Caco-2 (cell line): ENCODE data around the gene IDUA. TPM values are rescaled to one million over a fixed set of nuclear protein-coding genes. Genes with fewer than 3 reads are reported as not detected.

Experiments used
- BruUV-seq: library from RNA; stranded (reverse); fragments of 400-500 nt; replicated peaks from 2 replicates; lab custom pipeline; 2021; lab: Mats Ljungman, UMichigan
- CTCF ChIA-PET: fragments of 300-600 bp; sonication (Branson Sonifier 250); formaldehyde crosslinking; loops from one replicate; lab custom pipeline; 2022; ENCODE audit warnings: antibody characterized with exemption; lab: Charles Lee
- POLR2A ChIA-PET: fragments of 300-600 bp; sonication (Branson Sonifier 250); formaldehyde crosslinking; loops from one replicate; lab custom pipeline; 2022; ENCODE audit warnings: antibody characterized with exemption; lab: Charles Lee
- DNase-seq, 2 experiments: peaks; one replicate each; pipeline versions ENCODE4 v3.0.0 to v3.0.0-alpha.2; 2020 to 2022
- H3K27me3 ChIP-seq: replicated peaks from 2 replicates; pipeline ENCODE4 v1.6.0; 2011; ENCODE audit warnings: low read length; ENCODE audit not compliant: control insufficient read depth, insufficient read depth
- H3K36me3 ChIP-seq: 2 replicates; pipeline ENCODE4 v1.5.1; 2011; ENCODE audit warnings: low read length; ENCODE audit not compliant: control insufficient read depth, insufficient read depth
- H3K4me1 ChIP-seq: fragments of 250-450 bp; sonication (Bioruptor Pico); 2 replicates; pipeline ENCODE4 v1.5.1; 2020; ENCODE audit warnings: mild to moderate bottlenecking
- H3K4me3 ChIP-seq: 2 replicates; pipeline ENCODE4 v1.5.1; 2011; ENCODE audit warnings: low read depth, mild to moderate bottlenecking, control low read depth, low read length
- H3K9me3 ChIP-seq: fragments of 250-450 bp; sonication (Bioruptor Pico); 2 replicates; pipeline ENCODE4 v1.5.1; 2020; ENCODE audit warnings: mild to moderate bottlenecking, moderate library complexity
- H3K27ac Mint-ChIP-seq: one replicate; pipeline ENCODE4 v1.8.0; 2022; ENCODE audit warnings: mixed read lengths; ENCODE audit not compliant: unreplicated experiment
- H3K27me3 Mint-ChIP-seq: one replicate; pipeline ENCODE4 v1.8.0; 2022; ENCODE audit warnings: mixed read lengths; ENCODE audit not compliant: insufficient read depth, unreplicated experiment
- H3K36me3 Mint-ChIP-seq: one replicate; pipeline ENCODE4 v1.8.0; 2022; ENCODE audit warnings: mild to moderate bottlenecking, mixed read lengths; ENCODE audit not compliant: insufficient read depth, unreplicated experiment
- H3K4me1 Mint-ChIP-seq: one replicate; pipeline ENCODE4 v1.8.0; 2022; ENCODE audit warnings: low read depth, mixed read lengths; ENCODE audit not compliant: unreplicated experiment
- H3K4me3 Mint-ChIP-seq: one replicate; pipeline ENCODE4 v1.8.0; 2022; ENCODE audit warnings: mild to moderate bottlenecking, moderate library complexity, mixed read lengths; ENCODE audit not compliant: unreplicated experiment
- H3K9me3 Mint-ChIP-seq: one replicate; pipeline ENCODE4 v1.8.0; 2022; ENCODE audit warnings: mixed read lengths; ENCODE audit not compliant: unreplicated experiment
- intact Hi-C: fragments of 100-400 bp; cut with micrococcal nuclease; formaldehyde crosslinking; loops from one replicate; pipeline ENCODE4 v1.10.0; 2022; ENCODE audit not compliant: unreplicated experiment
- total RNA-seq: library from RNA; stranded (reverse); gene quantifications from 2 replicates; pipeline ENCODE4 v1.2.3, GENCODE V29; 2022
- TF ChIP-seq, protein P1 (sequence below), 2 experiments: fragments of 200-600 bp in 1 of 2; IDR thresholded peaks; 1 replicate in 1 of 2; 2 replicates in 1 of 2; pipeline versions ENCODE4 v1.5.1 to v1.8.0; 2011 to 2022; ENCODE audit warnings: antibody characterized with exemption in 1 of 2, control low read depth in 1 of 2, inconsistent platforms in 1 of 2, low read depth in 1 of 2, low read length in 1 of 2, mild to moderate bottlenecking in 1 of 2, moderate library complexity in 1 of 2; ENCODE audit not compliant: insufficient read depth in 1 of 2, severe bottlenecking in 1 of 2, unreplicated experiment in 1 of 2

IDUA gene
- total RNA-seq, 1 experiment from 2014 or later = 26.9 TPM

DNA sequence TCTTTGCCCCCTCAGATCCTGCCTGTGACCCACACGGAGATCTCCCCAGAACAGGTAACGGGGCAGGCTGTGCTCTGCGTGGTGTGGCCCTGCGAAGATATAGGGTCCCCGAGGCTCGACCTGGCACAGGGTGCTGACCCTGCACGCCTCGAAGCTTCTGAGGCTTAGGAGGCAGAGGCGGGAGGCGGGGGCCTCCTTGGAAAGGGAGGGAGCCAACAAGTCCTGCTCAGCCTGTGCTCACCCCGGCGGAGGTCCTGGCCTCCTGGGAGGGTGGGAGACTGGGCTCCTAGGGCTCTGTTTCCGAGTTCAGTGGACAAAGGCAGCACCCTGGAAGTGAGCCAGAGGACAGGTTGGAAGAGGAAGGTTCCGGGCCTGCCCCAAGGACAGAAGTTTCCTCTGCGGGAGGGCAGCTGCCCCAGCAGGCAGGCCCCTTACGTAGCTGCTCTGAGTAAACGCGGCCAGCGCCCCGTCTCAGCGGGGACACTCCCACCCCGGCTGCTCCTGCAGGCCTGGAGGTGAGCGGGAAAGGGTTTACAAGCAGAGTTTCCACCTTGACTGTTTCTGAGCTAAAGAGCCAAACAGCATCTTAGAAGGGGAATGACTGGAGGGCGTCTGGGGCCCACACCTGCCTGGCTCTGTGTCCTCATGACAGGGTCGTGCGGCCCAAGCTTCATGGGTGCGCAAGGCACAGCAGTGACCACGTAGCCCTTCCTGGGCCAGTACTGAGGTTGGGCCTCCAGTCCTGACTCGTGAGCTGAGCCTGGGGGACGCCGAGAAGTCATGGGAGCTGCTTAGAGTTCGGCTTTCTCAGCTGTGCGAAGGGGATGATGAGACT lies 38.5 kb upstream of the IDUA start:
- no peaks in the 10 kb centered on the region for H3K9me3 Mint-ChIP-seq
- no peak overlapping the region for H3K27ac Mint-ChIP-seq
- Histone ChIP-seq H3K4me1 (no peaks in the 10 kb centered on the region), H3K4me3 (no peak overlapping the region), H3K9me3 (no peaks in the 10 kb centered on the region), H3K36me3 (no peaks in the 10 kb centered on the region), H3K27me3 (no peaks in the 10 kb centered on the region)
- ChIA-PET CTCF (no interaction called here), POLR2A (interaction anchor here (1.1 kb wide), 1 partner anchor 16 kb away, joined by 3 read pairs; the partner anchor contains the start of genes GAK and TMEM175)
- no peaks in the 10 kb centered on the region for H3K27me3 Mint-ChIP-seq
- no peak for DNase-seq
- intact Hi-C loops = no loop called here
- BruUV-seq = no TSS peak
- TF ChIP-seq, protein P1, sequence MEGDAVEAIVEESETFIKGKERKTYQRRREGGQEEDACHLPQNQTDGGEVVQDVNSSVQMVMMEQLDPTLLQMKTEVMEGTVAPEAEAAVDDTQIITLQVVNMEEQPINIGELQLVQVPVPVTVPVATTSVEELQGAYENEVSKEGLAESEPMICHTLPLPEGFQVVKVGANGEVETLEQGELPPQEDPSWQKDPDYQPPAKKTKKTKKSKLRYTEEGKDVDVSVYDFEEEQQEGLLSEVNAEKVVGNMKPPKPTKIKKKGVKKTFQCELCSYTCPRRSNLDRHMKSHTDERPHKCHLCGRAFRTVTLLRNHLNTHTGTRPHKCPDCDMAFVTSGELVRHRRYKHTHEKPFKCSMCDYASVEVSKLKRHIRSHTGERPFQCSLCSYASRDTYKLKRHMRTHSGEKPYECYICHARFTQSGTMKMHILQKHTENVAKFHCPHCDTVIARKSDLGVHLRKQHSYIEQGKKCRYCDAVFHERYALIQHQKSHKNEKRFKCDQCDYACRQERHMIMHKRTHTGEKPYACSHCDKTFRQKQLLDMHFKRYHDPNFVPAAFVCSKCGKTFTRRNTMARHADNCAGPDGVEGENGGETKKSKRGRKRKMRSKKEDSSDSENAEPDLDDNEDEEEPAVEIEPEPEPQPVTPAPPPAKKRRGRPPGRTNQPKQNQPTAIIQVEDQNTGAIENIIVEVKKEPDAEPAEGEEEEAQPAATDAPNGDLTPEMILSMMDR (IDR thresholded peaks at IDR 0.05; ENCODE audit: insufficient read depth in 1 of 2, low read depth in 1 of 2, low read length in 1 of 2, severe bottlenecking in 1 of 2, unreplicated experiment in 1 of 2) = no peak
- H3K4me1 Mint-ChIP-seq = peaks cover 7% of the 10 kb centered on the region
- H3K36me3 Mint-ChIP-seq = no peaks in the 10 kb centered on the region
- no peak overlapping the region for H3K4me3 Mint-ChIP-seq

DNA sequence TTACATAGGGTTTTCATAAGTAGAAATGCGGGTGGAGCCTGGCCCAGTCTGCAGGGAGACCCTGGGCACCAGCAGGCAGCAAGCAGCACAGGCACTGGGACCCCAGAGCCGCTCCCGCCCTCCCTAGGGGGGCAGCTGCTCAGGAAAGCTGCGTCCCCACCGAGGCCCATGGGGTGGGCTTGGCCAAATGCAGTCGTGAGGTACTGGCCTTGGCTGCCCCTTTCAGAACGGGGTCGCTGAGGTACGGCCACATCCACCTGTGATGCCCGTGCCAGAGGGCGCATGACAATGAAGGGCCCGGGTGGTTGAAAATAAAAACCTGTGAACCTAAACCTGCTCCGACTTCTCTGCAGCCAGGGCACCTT lies 37.9 kb upstream of the IDUA start:
- H3K27me3 Mint-ChIP-seq = no peaks in the 10 kb centered on the region
- Histone ChIP-seq H3K4me1 (no peaks in the 10 kb centered on the region), H3K9me3 (no peaks in the 10 kb centered on the region), H3K4me3 (no peak overlapping the region), H3K27me3 (no peaks in the 10 kb centered on the region), H3K36me3 (no peaks in the 10 kb centered on the region)
- ChIA-PET CTCF (no interaction called here), POLR2A (interaction anchor here (1.1 kb wide), 1 partner anchor 17 kb away, joined by 3 read pairs; the partner anchor contains the start of genes GAK and TMEM175)
- no peak for DNase-seq
- H3K36me3 Mint-ChIP-seq = no peaks in the 10 kb centered on the region
- TF ChIP-seq, protein P1 (IDR thresholded peaks at IDR 0.05; ENCODE audit: insufficient read depth in 1 of 2, low read depth in 1 of 2, low read length in 1 of 2, severe bottlenecking in 1 of 2, unreplicated experiment in 1 of 2) = no peak
- H3K4me3 Mint-ChIP-seq = no peak overlapping the region
- intact Hi-C loops = no loop called here
- BruUV-seq = no TSS peak
- H3K27ac Mint-ChIP-seq = no peak overlapping the region
- H3K9me3 Mint-ChIP-seq = no peaks in the 10 kb centered on the region
- H3K4me1 Mint-ChIP-seq = peaks cover 7% of the 10 kb centered on the region

DNA sequence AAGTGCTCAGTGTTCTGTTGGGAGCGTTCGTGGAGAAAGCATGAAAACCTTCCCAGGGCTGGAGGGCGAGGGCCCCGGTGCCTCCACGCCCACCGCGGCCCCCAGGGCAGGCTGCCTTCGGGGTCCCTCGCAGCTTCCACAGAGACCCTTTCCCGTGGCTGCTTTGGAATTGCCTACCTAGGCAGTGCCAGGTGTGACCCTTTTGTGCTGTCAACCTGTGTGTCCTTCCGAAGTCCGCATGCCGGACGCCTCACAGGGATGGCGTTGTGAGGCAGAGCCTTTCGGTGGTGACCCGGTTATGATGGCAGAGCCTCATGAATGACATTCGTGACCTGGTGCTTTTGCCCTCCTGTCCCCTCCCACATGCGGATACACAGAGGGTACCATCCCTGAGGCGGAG lies 37.2 kb upstream of the IDUA start:
- no peaks in the 10 kb centered on the region for H3K27me3 Mint-ChIP-seq
- no TSS peak for BruUV-seq
- DNase-seq = no peak
- CTCF ChIA-PET = no interaction called here
- no peaks in the 10 kb centered on the region for H3K4me1 ChIP-seq
- no peaks in the 10 kb centered on the region for H3K9me3 ChIP-seq
- TF ChIP-seq, protein P1 (IDR thresholded peaks at IDR 0.05; ENCODE audit: insufficient read depth in 1 of 2, low read depth in 1 of 2, low read length in 1 of 2, severe bottlenecking in 1 of 2, unreplicated experiment in 1 of 2) = no peak
- no peaks in the 10 kb centered on the region for H3K27me3 ChIP-seq
- no peak overlapping the region for H3K27ac Mint-ChIP-seq
- H3K4me1 Mint-ChIP-seq = peaks cover 7% of the 10 kb centered on the region
- intact Hi-C loops = no loop called here
- POLR2A ChIA-PET = no interaction called here
- H3K4me3 Mint-ChIP-seq = no peak overlapping the region
- H3K4me3 ChIP-seq = no peak overlapping the region
- no peaks in the 10 kb centered on the region for H3K9me3 Mint-ChIP-seq
- H3K36me3 Mint-ChIP-seq = no peaks in the 10 kb centered on the region
- no peaks in the 10 kb centered on the region for H3K36me3 ChIP-seq
